Body of pancreas (tissue), 4 donors: ENCODE results near the gene HEY2.

ENCODE experiments used
- POLR2A ChIP-seq, 3 donors: fragments of 450-650 bp; IDR thresholded peaks; one replicate each; pipeline ENCODE4 v1.6.1; 2016; ENCODE audit warnings: antibody characterized with exemption in 3 of 3, mild to moderate bottlenecking in 2 of 3
- TF ChIP-seq, protein P1 (sequence below), 7 experiments: fragments of 450-650 bp in 4 of 7; fragments of 200-600 bp in 3 of 7; sonication (generic) in 3 of 7; IDR thresholded peaks; one replicate each; pipeline ENCODE4 v1.5.1; 2016 to 2019; ENCODE audit warnings: antibody characterized with exemption in 7 of 7

DNA sequence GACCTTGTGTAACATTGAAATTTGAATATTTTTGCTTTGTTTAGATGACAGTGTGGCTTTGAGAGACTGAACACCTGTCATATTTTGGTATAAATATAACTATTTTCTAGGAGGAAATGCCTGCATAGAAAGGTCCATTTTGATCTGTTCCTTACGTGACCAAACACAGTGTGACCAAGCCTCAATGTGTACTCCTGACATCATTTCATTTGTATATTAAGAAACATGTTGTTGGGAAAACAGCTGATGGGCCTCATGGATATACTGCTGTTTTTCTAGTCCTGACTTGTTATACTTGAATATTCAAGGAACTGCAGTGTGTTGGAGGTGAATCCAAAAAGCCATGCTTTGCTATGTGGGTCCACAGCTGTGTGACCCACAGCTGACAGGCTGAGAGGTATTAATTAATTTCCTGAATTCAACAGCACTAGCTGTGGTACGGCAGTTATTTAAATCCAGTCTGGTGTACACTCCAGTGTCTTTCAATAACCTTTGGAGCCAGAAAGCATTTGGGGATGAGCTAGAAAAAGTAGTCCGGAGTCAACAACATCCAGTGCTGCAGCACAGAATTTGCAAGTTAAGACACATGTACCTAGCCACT lies 60.2 kb downstream of the HEY2 start:
- TF ChIP-seq, protein P1, sequence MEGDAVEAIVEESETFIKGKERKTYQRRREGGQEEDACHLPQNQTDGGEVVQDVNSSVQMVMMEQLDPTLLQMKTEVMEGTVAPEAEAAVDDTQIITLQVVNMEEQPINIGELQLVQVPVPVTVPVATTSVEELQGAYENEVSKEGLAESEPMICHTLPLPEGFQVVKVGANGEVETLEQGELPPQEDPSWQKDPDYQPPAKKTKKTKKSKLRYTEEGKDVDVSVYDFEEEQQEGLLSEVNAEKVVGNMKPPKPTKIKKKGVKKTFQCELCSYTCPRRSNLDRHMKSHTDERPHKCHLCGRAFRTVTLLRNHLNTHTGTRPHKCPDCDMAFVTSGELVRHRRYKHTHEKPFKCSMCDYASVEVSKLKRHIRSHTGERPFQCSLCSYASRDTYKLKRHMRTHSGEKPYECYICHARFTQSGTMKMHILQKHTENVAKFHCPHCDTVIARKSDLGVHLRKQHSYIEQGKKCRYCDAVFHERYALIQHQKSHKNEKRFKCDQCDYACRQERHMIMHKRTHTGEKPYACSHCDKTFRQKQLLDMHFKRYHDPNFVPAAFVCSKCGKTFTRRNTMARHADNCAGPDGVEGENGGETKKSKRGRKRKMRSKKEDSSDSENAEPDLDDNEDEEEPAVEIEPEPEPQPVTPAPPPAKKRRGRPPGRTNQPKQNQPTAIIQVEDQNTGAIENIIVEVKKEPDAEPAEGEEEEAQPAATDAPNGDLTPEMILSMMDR (IDR thresholded peaks at IDR 0.05), result no peak
- TF ChIP-seq POLR2A (IDR thresholded peaks at IDR 0.05), result no peak
